ENCODE measurements around the gene TRAF7.
"Not testable (repeated sequence)": the region's sequence is repeated elsewhere in the genome, so short reads cannot be mapped to it uniquely, and the experiment has no call there.

The TRAF7 gene

DNA sequence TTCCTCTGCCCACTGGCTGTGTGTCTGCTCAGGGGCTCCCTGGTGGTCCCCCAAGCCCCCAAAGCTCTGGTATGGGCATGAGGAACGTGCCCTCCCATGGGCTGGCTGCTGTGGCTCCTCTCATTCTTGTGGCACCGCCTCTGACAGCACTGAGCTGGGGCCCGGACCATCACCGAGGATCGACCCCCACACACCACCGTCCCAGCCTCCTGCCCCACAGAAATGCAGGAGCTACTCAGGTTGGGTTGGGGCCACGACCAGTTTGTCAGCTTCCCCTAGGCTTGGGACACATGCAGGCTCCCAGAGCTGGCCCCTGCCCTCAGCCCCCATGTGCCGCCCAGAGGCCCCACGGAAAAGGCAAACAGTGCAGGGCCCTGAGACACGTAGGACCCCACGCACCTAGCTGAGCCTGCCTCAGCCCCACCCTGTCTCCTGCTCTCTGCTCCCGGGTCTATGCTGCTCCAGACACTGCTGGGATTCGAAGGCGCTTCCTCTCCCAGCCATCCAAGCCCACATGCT lies 44.1 kb downstream of the TRAF7 start:
- DNase-seq (ENCODE audit: low spot score): no peak

DNA sequence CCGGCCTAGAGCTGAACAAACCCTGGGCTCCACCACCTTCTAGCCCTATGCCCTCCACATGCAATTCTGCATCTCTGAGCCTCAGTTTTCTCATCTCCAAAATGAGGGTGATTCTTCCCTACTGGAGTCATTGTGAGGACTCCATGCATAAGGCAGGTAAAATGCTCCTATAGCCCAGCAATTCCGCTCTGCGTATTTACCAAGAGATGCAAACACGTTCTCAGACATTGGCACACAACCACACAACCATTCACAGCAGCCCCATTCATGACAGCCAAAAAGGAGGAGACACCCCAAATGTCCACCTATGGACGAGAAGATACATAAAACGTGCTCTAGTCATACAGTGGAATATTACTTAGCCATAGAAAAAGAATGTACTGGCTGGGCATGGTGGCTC lies 44.7 kb downstream of the TRAF7 start:
- DNase-seq (ENCODE audit: low spot score): no peak

DNA sequence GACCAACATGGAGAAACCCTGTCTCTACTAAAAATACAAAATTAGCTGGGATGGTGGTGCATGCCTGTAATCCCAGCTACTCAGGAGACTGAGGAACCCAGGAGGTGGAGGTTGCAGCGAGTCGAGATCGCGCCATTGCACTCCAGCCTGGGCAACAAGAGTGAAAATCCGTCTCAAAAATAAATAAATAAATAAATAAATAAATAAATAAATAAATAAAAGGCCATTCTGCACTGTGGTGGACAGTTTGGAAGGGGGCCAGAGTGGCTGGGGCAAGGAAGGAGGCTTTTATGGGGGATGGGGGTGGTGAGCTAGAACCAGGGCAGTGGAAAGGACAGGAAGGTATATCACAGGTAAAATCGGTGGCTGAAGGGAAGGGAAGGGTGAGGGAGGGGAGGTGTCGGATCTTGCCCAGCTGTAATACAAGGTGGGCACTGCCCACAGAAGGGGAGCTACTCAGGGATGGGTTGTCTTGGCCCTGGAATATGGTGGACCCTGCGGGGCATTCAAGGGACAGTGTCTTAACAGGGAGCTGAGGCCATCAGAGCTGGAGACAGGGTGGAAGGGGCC lies 47.6 kb downstream of the TRAF7 start:
- DNase-seq (ENCODE audit: low spot score): not testable (repeated sequence)

DNA sequence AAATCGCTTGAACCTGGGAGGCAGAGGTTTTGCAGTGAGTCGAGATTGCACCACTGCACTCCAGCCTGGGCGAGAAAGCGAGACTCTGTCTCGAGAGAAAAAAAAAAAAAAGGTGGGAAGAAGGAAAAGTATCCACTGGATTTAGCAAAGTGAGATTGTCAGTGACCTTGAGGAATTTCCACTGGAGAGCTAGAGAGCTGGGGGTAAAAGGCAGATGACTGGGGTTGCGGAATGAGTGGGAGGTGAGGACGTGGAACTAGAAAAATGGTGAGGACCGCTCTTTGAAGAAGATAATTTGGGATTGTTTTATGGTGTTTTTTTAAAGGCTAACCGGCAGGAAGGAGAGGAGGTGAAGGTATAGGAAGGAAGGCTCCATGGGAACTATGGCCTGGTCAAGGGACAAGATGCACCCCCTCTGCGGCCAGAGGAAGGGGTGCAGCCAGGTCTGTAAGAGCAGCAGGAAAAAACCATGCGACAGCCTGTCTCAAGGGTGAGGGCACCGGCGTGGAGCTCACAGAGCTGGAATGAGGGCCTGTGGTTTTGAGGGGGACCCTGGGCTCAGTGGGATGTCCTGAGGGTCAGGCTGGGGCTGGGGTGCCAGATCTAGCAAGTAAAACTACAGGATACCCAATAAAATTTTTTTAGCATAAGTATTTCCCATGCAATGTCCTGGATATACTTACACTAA lies 49.0 kb downstream of the TRAF7 start:
- DNase-seq (ENCODE audit: low spot score): no peak

DNA sequence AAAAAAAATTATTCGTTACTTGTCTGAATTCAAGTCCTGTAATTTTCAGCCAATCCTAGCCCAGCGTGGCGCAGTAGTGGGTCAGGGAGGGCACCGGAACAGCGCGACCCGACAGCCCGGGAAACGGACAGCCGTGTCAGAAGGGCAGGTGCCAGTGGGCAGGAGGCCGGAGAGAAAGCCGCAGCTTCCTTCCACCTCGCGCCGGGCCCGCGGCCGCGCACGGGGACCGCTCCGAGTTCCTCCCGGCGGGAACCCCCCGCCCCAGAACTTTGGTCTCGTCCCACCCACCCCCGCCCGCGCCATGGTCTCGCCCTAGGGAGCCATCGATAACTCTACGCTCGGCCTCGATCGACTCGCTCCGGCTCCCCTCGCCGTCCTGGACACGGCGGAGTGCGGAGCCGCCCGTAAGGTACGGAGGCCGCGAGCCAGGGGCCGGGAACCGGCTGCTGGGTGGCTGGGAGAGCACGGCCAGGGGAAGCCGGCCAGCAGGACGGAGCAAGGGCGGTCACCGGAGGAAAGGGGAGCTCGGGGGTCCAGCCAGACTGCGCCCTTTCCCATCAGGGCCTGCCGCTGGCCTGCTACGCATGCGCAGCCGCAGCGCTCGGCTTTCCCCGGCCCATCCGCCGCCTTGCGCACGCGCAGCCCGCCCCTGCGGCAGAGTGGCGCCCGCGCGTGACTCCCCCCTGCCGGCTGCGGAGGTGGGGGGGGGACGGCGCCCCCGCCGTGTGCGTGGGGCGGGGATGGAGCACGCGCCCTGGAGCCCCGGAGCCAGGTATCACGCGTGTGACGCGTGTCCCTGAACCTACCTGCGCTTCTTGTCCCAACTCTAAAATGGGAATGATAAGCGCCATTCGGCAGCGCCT lies 49.8 kb downstream of the TRAF7 start, which contains the start of gene MLST8:
Gene MLST8 (plus strand): TSS at position 351 of the 863 bp plus-strand sequence. CDS start 632 bp downstream, outside the sequence.
- peak; percentile 93 for DNase-seq (ENCODE audit: low spot score)

DNA sequence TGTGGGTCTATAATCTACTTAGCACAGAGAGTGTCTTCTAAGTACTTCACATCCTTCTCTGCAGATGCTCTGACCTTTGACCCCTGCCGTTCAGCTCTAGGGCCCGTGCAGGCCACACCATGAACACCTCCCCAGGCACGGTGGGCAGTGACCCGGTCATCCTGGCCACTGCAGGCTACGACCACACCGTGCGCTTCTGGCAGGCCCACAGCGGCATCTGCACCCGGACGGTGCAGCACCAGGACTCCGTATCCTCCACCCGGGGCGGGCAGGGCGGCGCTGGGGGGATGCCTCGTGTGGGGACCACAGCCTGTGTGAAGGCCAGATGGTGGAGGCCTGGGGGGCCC lies 50.4 kb downstream of the TRAF7 start:
- DNase-seq (ENCODE audit: low spot score): no peak

DNA sequence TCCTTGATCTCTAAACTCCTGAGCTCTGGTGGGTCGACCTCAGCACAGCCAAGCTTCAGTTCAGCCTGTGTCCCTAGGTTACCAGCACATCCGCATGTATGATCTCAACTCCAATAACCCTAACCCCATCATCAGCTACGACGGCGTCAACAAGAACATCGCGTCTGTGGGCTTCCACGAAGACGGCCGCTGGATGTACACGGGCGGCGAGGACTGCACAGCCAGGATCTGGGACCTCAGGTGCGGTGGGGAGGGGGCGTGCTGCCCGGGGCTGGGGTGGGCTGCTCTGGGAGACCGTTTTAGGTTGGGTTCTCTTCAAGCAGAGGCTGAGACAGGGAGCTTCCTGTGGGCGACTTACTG lies 50.8 kb downstream of the TRAF7 start:
- no peak for DNase-seq (ENCODE audit: low spot score)

DNA sequence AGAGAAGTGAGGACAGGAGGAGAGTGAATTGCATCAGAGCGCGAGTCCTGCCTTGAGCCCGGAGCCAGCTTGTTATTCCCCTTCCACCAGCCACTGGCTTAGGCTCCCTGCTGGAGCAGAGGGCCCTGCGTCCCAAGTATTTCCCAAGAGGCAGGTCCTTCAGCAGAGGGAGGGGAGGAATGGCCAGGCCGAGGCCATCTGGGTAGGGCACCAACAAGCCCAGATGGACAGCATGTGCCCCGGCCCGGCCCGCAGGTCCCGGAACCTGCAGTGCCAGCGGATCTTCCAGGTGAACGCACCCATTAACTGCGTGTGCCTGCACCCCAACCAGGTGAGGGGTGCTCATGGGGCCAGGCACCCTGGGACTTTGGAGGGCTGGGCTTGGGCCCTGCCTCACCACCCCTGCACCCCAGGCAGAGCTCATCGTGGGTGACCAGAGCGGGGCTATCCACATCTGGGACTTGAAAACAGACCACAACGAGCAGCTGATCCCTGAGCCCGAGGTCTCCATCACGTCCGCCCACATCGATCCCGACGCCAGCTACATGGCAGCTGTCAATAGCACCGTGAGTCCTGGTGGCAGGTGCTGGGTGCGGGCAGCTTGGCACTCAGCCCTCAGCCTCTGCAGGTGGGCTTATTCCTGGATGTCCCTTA lies 51.3 kb downstream of the TRAF7 start:
- no peak for DNase-seq (ENCODE audit: low spot score)

DNA sequence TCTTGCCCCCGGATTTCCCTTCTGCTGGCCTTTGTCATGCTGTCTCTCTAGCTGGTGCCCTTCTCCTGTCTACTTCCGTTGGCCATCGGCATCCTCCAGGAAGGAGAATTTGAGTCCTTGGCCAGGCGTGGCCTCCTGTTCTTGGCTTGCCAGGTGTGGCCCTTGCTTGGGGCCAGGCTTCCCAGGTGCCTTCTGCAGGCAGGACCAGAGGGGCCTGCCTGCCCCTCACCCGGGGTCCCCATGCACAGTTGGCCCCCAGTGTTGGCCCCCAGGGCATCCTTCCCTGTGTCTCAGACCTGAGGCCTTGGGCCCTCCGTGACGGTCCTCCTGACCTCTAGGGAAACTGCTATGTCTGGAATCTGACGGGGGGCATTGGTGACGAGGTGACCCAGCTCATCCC lies 52.3 kb downstream of the TRAF7 start:
- DNase-seq (ENCODE audit: low spot score): no peak

DNA sequence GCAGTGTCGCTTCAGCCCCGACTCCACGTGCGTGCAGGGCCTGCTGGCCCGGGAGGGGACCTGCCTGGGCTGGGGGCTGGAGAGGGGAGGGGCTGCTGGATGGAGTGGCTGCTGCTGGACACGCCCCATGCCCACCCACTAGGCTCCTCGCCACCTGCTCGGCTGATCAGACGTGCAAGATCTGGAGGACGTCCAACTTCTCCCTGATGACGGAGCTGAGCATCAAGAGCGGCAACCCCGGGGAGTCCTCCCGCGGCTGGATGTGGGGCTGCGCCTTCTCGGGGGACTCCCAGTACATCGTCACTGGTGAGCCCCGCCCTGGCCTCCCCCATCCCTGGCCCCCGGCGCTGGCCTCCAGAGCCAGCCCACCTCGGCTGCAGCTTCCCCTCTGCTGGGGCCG lies 52.7 kb downstream of the TRAF7 start:
- DNase-seq (ENCODE audit: low spot score): no peak

DNA sequence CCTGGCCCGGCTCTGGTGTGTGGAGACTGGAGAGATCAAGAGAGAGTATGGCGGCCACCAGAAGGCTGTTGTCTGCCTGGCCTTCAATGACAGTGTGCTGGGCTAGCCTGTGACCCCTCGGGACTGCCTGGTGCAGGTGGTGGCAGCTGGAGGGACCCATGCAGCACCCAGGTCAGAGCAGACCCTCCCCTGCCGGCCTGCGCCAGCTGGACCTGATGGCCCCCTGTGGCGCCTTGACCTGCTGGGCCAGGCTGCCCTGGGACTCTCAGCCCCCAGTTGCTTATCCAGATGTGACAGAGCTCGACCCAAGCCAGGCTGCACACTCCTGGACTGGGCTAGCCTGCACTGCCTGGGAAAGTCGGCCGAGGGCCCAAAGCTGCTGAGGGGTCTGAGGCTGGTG lies 53.2 kb downstream of the TRAF7 start:
- no peak for DNase-seq (ENCODE audit: low spot score)

DNA sequence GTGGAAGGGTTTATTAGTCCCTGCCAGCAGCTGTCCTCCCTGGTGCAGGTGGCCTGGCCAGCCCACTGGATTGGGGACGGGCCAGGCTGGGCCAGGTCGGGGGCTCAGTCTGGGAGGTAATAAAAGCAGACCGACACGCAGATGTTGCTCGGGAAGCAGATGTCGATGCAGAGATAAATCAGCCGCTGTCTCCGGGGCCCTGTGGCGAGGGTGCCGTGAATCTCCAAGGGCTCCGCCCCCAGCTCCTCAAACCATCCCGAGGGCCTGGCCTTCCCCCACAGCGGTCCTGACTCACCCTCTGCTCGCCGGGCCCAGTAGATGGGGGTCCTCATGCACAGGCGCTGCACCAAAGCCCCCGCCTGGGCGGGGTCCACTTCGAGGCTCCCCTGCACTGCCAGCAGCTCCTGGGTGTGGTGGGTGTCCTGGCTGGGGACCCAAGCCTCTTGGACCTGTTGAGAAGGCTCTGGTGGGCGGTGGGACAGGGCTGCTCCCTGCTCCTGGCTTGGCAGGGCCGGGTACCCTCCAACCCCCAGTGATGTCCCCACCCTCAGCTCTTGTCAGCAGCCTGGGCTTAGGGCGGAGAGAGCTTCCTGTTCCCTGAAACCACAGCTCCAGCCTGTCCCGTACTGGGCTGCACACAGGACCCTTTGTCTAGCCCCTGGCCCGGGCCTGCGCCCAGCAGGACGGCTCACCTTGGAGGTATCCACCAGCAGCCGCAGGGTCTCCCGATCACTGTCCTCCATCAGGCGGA lies 53.9 kb downstream of the TRAF7 start:
- no peak for DNase-seq (ENCODE audit: low spot score)

DNA sequence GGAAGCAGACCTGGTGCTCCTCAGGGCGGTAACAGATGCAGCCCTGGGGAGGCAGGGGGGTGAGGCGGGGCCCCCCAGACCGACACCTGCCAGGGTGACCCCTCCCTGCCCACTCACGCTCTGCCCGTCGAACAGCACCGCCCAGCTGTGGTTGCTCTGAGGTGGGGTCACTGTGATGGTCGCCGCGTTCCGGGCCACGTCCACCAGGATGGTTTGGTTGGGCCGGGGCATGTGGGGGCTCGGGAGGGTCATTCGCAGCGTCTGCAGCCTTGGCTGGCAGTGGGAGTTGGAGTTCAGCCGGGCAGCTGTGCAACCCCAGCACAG lies 54.4 kb downstream of the TRAF7 start:
- DNase-seq (ENCODE audit: low spot score): no peak

DNA sequence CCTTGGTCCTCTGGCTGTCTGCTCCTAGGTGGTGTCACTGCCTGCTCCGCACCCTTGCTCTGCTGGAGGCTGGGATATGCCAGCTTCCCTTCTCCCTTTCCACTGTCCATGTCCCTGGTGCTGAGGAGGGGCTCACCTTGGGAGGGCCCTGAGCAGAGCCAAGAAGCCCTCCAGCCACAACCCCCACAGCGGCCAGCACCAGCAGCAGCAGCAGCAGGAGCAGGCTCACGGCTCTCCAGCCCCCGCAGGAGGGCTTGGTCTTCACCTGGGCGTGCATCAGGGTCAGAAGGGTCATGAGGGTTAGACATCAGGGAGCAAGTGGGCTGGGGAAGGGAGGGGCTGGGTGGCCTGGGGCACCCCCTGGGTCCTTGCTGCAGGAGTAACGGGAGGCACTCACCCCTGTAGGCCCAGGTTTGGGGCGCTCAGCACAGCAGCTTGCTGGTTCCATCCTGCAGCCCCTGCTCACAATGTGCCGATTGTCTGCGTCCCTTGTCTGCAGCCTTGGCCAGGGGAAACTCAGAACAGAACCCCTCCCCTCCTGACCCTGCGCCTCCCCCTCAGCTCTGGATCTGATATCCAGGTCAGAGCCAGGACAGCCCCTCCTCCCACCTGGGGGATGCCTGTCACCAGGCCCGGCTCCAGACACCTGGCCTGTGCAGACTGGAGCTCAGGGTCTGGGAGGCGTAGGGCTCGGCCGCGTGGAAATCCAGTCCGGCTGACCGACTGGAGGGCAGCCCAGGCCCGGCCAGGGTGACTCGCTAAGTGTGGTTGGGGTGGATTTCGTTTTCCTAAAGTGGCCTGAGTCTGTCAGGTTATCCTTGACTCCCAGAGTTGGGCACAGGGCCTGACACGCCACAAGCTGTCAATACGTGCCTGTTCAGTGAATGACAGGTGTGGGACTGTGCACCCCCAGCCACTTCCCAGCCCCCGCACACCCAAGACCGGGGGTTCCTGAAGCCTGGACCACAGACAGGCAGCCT lies 55.1 kb downstream of the TRAF7 start, which contains the start of gene BRICD5:
Gene BRICD5 (minus strand): TSS at position 478 of the 980 bp plus-strand sequence. CDS start 30 bp downstream, at position 448.
- no peak for DNase-seq (ENCODE audit: low spot score)

DNA sequence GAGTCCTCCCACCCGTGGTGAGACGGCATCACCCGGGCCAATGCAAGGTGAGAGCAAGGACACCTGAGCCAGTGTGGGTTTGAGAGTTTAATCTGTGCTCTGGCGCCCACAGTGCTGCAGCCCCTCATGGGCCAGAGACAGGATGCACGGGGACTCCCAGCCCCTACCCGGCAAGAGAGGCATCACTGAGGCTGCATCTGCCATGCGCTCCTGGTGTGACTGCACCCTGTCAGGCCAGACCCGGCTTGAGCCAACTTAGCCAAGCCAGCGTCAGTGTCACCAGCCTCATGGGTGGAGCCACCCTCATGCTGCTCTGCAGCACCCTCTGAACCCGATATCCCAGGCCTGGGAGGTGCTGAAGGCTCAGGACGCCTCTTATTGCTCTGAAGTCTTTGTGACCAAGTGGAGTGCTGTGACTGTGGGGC lies 56.4 kb downstream of the TRAF7 start:
- DNase-seq (ENCODE audit: low spot score): no peak

DNA sequence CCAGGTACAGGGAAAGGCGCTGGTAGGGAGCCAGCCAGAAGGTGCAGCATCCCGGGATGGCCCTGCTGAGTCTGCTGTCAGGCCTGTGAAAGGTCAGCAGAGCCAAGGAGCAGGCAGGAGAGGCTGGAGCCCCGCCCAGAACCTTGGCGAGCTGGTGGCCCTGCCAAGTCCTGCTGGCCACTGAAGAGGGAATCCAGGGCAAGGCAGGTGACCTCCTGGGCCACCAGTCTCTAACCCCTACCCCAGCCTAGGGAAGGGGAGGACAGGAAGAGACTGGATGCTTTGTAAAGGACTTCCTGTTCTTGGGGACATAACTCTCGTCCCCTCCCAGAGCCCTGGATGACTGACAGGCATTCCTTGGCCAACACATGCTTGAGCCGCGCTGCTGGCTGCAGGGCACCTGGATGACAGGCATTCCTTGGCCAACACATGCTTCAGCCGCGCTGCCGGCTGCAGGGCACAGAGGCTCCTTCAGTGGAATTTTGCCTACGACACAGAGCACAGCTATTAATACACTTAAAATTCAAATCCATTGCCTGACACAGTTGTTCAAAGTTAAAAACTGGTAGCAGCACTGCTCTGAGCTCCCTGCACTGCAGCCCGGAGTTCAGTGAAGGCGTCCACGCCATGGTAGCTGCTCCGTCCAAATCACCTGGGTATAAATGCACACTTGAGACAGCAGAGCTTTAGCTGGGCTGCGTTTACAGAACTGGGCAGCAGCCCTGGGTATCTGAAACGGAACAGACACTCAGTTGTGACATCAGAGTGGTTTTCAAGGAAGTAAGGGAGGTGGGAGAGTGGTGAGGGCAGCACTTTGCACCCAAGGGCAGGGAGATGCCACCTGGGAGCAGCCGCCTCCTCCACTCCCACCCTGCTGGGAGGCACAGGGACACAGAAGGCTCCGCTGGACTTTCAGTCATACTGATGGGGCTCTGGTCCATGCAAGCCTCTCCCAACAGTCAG lies 57.1 kb downstream of the TRAF7 start:
- DNase-seq (ENCODE audit: low spot score): no peak

DNA sequence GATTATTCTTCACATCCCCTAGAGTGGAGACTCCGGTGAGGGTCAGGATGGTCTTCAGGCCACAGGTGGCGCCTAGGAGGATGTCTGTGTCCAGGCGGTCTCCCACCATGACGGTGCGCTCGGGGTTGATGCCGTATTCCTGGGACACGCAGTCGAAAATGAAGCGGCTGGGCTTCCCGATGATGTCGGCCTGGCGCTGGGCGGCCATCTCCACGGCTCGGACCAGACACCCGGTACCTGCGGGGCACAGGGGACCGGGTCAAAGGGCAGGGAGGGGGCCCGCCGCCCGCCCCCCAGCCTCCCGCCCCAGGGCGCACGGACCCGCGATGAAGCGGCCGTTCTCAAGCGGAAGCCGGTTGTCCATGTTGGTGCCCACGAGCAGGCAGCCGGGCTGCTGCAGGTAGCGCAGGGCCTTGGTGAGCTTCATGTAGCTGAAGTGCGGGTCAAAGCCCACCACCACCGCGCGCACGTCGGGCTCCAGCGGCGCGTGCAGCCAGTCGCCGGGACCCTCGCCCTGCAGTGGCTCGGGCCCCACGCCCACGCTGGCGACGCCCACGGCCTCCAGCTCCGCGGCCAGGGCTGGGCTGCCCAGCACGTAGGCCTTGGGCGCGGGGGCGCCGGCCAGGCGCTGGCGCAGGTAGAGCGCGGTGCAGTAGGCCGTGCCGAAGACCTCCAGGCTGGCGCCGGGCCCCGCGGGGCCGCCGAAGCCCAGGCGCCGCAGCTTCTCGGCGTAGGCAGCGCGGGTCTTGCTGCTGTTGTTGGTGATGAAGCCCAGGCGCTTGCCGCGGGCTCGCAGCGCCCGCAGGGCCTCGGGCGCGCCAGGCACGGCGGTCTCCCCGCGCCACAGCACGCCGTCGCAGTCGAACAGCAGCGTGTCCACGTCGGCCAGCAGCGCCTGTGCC lies 58.5 kb downstream of the TRAF7 start:
- DNase-seq (ENCODE audit: low spot score): no peak

DNA sequence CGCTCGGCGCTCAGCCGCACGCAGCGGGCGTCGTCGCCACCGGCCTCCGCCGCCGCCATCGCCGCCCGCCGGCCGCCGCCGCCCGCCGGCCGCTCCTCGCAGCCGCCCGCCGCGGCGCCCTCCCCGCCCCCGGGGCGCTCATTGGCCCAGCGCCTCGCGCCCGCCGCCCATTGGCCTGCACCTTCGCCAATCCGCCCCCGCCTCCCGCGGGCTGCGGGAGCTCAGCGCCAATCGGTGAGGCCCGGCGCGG lies 59.1 kb downstream of the TRAF7 start, which contains the start of gene PGP:
Gene PGP (minus strand): TSS at position 122 of the 250 bp plus-strand sequence. CDS start 63 bp downstream, at position 59.
- no peak for DNase-seq (ENCODE audit: low spot score)

Measured in CD4-positive, alpha-beta T cell treated with Interleukin-15 for 4 hours (primary cell).